Measurements from ENCODE around the gene OBP2B. TPM values are rescaled to one million over a fixed set of nuclear protein-coding genes. Genes with fewer than 3 reads are reported as not detected.

OBP2B gene
- total and polyA plus RNA-seq, 10 of the 15 experiments (the other 5 are each of a cell fraction or from before 2014, with no cell fraction given) = not detected

GRCh38 chr9:133163504-133164172, 45.4 kb downstream of the OBP2B start, which contains the start of gene GBGT1 (continued):
- TF ChIP-seq ATF2 (IDR thresholded peaks at IDR 0.05; ENCODE audit: low read length) (no peak), ATF7 (IDR thresholded peaks at IDR 0.05; ENCODE audit: low read depth) (no peak), YBX1 (IDR thresholded peaks at IDR 0.05) (no peak), CBX3 (IDR thresholded peaks at IDR 0.05; ENCODE audit: borderline replicate concordance, low read depth) (no peak), RUNX3 (IDR thresholded peaks at IDR 0.05; ENCODE audit: low read length) (0 out of 2 replicates have a peak, but pooled peaks have one; percentile 21), NFXL1 (IDR thresholded peaks at IDR 0.05; ENCODE audit: borderline replicate concordance) (no peak), DPF2 (IDR thresholded peaks at IDR 0.05) (0 out of 2 replicates have a peak, but pooled peaks have one; percentile 38), NR2F1 (conservative IDR thresholded peaks at IDR 0.05) (peak; percentile 52; the same call in 1 of the 2 replicates), ELK1 (IDR thresholded peaks at IDR 0.05; ENCODE audit: low read depth, low read length) (no peak), IRF4 (IDR thresholded peaks at IDR 0.05; ENCODE audit: low read depth, low read length) (no peak), WRNIP1 (IDR thresholded peaks at IDR 0.05; ENCODE audit: borderline replicate concordance, low read depth, low read length) (no peak), NR2C2 (IDR thresholded peaks at IDR 0.05; ENCODE audit: borderline replicate concordance, control insufficient read depth, insufficient read length, low read depth) (no peak), ZBTB4 (CRISPR knock-in tag; IDR thresholded peaks at IDR 0.05) (no peak), MYB (IDR thresholded peaks at IDR 0.05; ENCODE audit: borderline replicate concordance, low read depth, low read length) (no peak), ATF3 (IDR thresholded peaks at IDR 0.05; ENCODE audit: borderline replicate concordance, extremely low read depth, low read depth, low read length) (no peak), BCL11A (IDR thresholded peaks at IDR 0.05; ENCODE audit: low read depth, low read length) (no peak), SUZ12 (IDR thresholded peaks at IDR 0.05; ENCODE audit: unreplicated experiment) (no peak), LARP7 (IDR thresholded peaks at IDR 0.05) (no peak), SPI1 (IDR thresholded peaks at IDR 0.05; ENCODE audit: borderline replicate concordance, insufficient read depth, low read depth, low read length) (peak; percentile 59), SUPT20H (IDR thresholded peaks at IDR 0.05; ENCODE audit: borderline replicate concordance, control insufficient read depth, low read depth, low read length) (no peak)
- TF ChIP-seq, protein P1, sequence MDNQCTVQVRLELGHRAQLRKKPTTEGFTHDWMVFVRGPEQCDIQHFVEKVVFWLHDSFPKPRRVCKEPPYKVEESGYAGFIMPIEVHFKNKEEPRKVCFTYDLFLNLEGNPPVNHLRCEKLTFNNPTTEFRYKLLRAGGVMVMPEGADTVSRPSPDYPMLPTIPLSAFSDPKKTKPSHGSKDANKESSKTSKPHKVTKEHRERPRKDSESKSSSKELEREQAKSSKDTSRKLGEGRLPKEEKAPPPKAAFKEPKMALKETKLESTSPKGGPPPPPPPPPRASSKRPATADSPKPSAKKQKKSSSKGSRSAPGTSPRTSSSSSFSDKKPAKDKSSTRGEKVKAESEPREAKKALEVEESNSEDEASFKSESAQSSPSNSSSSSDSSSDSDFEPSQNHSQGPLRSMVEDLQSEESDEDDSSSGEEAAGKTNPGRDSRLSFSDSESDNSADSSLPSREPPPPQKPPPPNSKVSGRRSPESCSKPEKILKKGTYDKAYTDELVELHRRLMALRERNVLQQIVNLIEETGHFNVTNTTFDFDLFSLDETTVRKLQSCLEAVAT (IDR thresholded peaks at IDR 0.05) = 0 out of 2 replicates have a peak, but pooled peaks have one; percentile 28

Data from GM12878 (cell line).